K562 (cell line): ENCODE data around the gene CALHM4. TPM values are rescaled to one million over a fixed set of nuclear protein-coding genes. Genes with fewer than 3 reads are reported as not detected.
A peak's percentile ranks its signal among the peaks of the same experiment; 100 is the strongest.

Experiments used
- ATAC-seq: fragments of 200-7000 bp; cut with Tn5 transposase; 3 replicates; pipeline ENCODE4 v1.9.1; 2020; ENCODE audit warnings: moderate library complexity
- BruUV-seq: library from RNA; stranded (reverse); fragments of 400-500 nt; replicated peaks from 2 replicates; lab custom pipeline; 2021; lab: Mats Ljungman, UMichigan
- CTCF ChIA-PET: fragments of 300-600 bp; formaldehyde crosslinking; extraction: SDS; loops from one replicate; lab custom pipeline; 2021; ENCODE audit warnings: low intra/inter-chr PET ratio; lab: Yijun Ruan, JAX
- POLR2A ChIA-PET: fragments of 300-600, 350-650 bp; sonication (Branson Sonifier 250); formaldehyde crosslinking; extraction: SDS; loops from one replicate; lab custom pipeline; 2021; ENCODE audit warnings: antibody characterized with exemption, inconsistent platforms; lab: Yijun Ruan, JAX
- DNase-seq, 4 experiments: peaks; one replicate each; pipeline versions ENCODE4 v3.0.0 to v3.0.0-alpha.2; 2011 to 2018; ENCODE audit warnings: low spot score in 3 of 4, mixed read lengths in 3 of 4; ENCODE audit errors: extremely low read depth in 1 of 4
- FAIRE-seq: peaks from 2 replicates; lab custom pipeline; 2011; peaks lifted over from hg19 to GRCh38; lab: Jason Lieb, UNC
- H2AFZ ChIP-seq: 2 replicates; pipeline ENCODE4 v1.6.0; 2011; ENCODE audit warnings: low read depth, low read length, control low read depth, inconsistent platforms
- H3K27ac ChIP-seq: fragments of 200-600 bp; 3 replicates; pipeline ENCODE4 v1.8.0; 2011; ENCODE audit warnings: low read depth, mild to moderate bottlenecking, control low read depth, inconsistent platforms, low read length, moderate library complexity, mixed read lengths; ENCODE audit errors: extremely low read depth
- H3K27me3 ChIP-seq, 2 experiments: fragments of 300-600 bp in 1 of 2; 2 replicates in 1 of 2; 3 replicates in 1 of 2; pipeline versions ENCODE4 v1.6.0 to v1.8.0; 2011; ENCODE audit warnings: inconsistent platforms in 2 of 2, low read length in 2 of 2, mild to moderate bottlenecking in 1 of 2, mixed read lengths in 1 of 2, moderate library complexity in 1 of 2; ENCODE audit not compliant: control insufficient read depth in 2 of 2, insufficient read depth in 2 of 2
- H3K36me3 ChIP-seq: fragments of 300-600 bp; 3 replicates; pipeline ENCODE4 v1.8.0; 2011; ENCODE audit warnings: mild to moderate bottlenecking, low read length, inconsistent platforms; ENCODE audit not compliant: control insufficient read depth, insufficient read depth
- H3K4me1 ChIP-seq, 2 experiments: fragments of 200-600 bp in 1 of 2; replicated peaks in 1 of 2; 2 replicates in 1 of 2; 3 replicates in 1 of 2; pipeline versions ENCODE4 v1.5.1 to v1.8.0; 2011; ENCODE audit warnings: inconsistent platforms in 2 of 2, low read length in 2 of 2, mild to moderate bottlenecking in 1 of 2, mixed read lengths in 1 of 2, moderate library complexity in 1 of 2; ENCODE audit not compliant: control insufficient read depth in 2 of 2, insufficient read depth in 2 of 2
- H3K4me2 ChIP-seq: 2 replicates; pipeline ENCODE4 v1.6.1; 2011; ENCODE audit warnings: low read length, control low read depth, inconsistent platforms, mixed read lengths; ENCODE audit not compliant: insufficient read depth
- H3K4me3 ChIP-seq: fragments of 200-600 bp; sonication (generic), shearing (Covaris generic); 2 replicates; pipeline ENCODE4 v1.5.1; 2016; ENCODE audit warnings: control low read depth, inconsistent platforms
- H3K79me2 ChIP-seq: fragments of 200-600 bp; 3 replicates; pipeline ENCODE4 v1.8.0; 2011; ENCODE audit warnings: low read length, inconsistent platforms; ENCODE audit not compliant: control insufficient read depth, insufficient read depth
- H3K9ac ChIP-seq, 2 experiments: 2 replicates each; pipeline versions ENCODE4 v1.6.0 to v1.6.1; 2011; ENCODE audit warnings: low read depth in 2 of 2, low read length in 2 of 2, control low read depth in 1 of 2, inconsistent platforms in 1 of 2, mild to moderate bottlenecking in 1 of 2, mixed read lengths in 1 of 2; ENCODE audit not compliant: insufficient read depth in 1 of 2
- H3K9me1 ChIP-seq: one replicate; pipeline ENCODE4 v1.6.0; 2011; ENCODE audit warnings: inconsistent platforms, mild to moderate bottlenecking, low read length, moderate library complexity; ENCODE audit not compliant: control insufficient read depth, insufficient read depth
- H3K9me3 ChIP-seq: replicated peaks from 2 replicates; pipeline ENCODE4 v1.5.1; 2011; ENCODE audit warnings: low read depth, low read length, inconsistent platforms; ENCODE audit not compliant: control insufficient read depth, insufficient read depth
- H4K20me1 ChIP-seq: replicated peaks from 2 replicates; pipeline ENCODE4 v1.6.1; 2011; ENCODE audit warnings: low read length, inconsistent platforms, mixed read lengths; ENCODE audit not compliant: control insufficient read depth, insufficient read depth
- CBFA2T3 ChIP-seq: fragments of 450-650 bp; IDR thresholded peaks from 2 replicates; pipeline ENCODE4 v1.6.1; 2017
- CEBPB ChIP-seq: fragments of 450-650 bp; IDR thresholded peaks from 2 replicates; pipeline ENCODE4 v1.6.1; 2016; ENCODE audit warnings: missing genetic modification characterization, missing compliant biosample characterization
- FOXK1 ChIP-seq: sonication (generic); formaldehyde crosslinking; IDR thresholded peaks from 2 replicates; pipeline ENCODE4 v1.8.0; 2022; ENCODE audit warnings: missing genetic modification reagents, mild to moderate bottlenecking, borderline replicate concordance
- FOXK2 ChIP-seq, 2 experiments: fragments of 450-650 bp; IDR thresholded peaks in 1 of 2; conservative IDR thresholded peaks in 1 of 2; 2 replicates each; pipeline ENCODE4 v1.6.1; 2016; ENCODE audit warnings: low read depth in 2 of 2, mild to moderate bottlenecking in 1 of 2
- HDAC8 ChIP-seq: fragments of 450-650 bp; IDR thresholded peaks from 2 replicates; pipeline ENCODE4 v1.6.1; 2016; ENCODE audit warnings: mild to moderate bottlenecking, missing genetic modification characterization, moderate library complexity, missing compliant biosample characterization
- MTA2 ChIP-seq: fragments of 450-650 bp; IDR thresholded peaks from 2 replicates; pipeline ENCODE4 v1.6.1; 2016; ENCODE audit warnings: low read depth
- NCOR1 ChIP-seq: fragments of 450-650 bp; IDR thresholded peaks from 2 replicates; pipeline ENCODE4 v1.6.1; 2016; ENCODE audit warnings: mild to moderate bottlenecking, moderate library complexity
- SPI1 ChIP-seq: IDR thresholded peaks from 2 replicates; pipeline ENCODE4 v1.6.1; 2011; ENCODE audit warnings: low read depth, low read length, control low read depth, borderline replicate concordance
- TRIM24 ChIP-seq, 2 experiments: fragments of 450-650 bp; IDR thresholded peaks; 2 replicates each; pipeline ENCODE4 v1.6.1; 2016
- ZC3H4 ChIP-seq: sonication (generic); formaldehyde crosslinking; IDR thresholded peaks from 2 replicates; pipeline ENCODE4 v1.9.0; 2021; ENCODE audit warnings: missing genetic modification reagents, borderline replicate concordance
- ZNF239 ChIP-seq: fragments of 250-450 bp; sonication (Bioruptor Pico); IDR thresholded peaks from 2 replicates; pipeline ENCODE4 v1.4.0; 2020; ENCODE audit warnings: mild to moderate bottlenecking
- ZNF24 ChIP-seq: fragments of 450-650 bp; IDR thresholded peaks from 2 replicates; pipeline ENCODE4 v1.6.1; 2016
- ZNF311 ChIP-seq: fragments of 250-450 bp; sonication (Bioruptor Pico); IDR thresholded peaks from 2 replicates; pipeline ENCODE4 v1.4.0; 2020; ENCODE audit warnings: mild to moderate bottlenecking, moderate library complexity
- WGBS: fragments of 100-300 bp; shearing (Covaris generic); methylation state at CpG from one replicate; pipeline ENCODE4 v1.1.6; 2016; ENCODE audit warnings: low coverage, mixed read lengths; ENCODE audit not compliant: insufficient coverage; ENCODE audit errors: missing lambda C conversion rate; 5-methylcytosine and 5-hydroxymethylcytosine counted together
- in situ Hi-C: fragments of 300-500 bp; cut with MboI; formaldehyde crosslinking; loops from 4 replicates; pipeline ENCODE4 v1.15.0; 2018; ENCODE audit warnings: inconsistent platforms, mixed read lengths
- intact Hi-C: fragments of 100-400 bp; cut with micrococcal nuclease; formaldehyde crosslinking; loops from 2 replicates; pipeline ENCODE4 v1.14.2; 2022
- polyA plus RNA-seq, 8 experiments: library from polyadenylated mRNA; depleted of rRNA in 4 of 8; stranded (reverse) in 5 of 8; unstranded in 3 of 8; fragments of >200 nt; fragmentation: Nextera tagmentation in 2 of 8; fragmentation: Illumina TruSeq in 1 of 8; extraction: Ambion mirVana in 2 of 8; extraction: Trizol in 1 of 8; gene quantifications; 2 replicates each; pipeline versions ENCODE4 v1.2.1 to v1.2.3, GENCODE V29; 2011 to 2014; ENCODE audit warnings: inconsistent platforms in 1 of 8, missing spikeins in 1 of 8
- total RNA-seq, 7 experiments: library from RNA; depleted of rRNA in 6 of 7; stranded (reverse); fragments of >200 nt in 6 of 7; fragmentation: Illumina TruSeq in 2 of 7; extraction: Trizol in 2 of 7; gene quantifications; 2 replicates each; pipeline versions ENCODE4 v1.2.1 to v1.2.3, GENCODE V29; 2011 to 2021; ENCODE audit warnings: low replicate concordance in 1 of 7
- TF ChIP-seq, protein P1 (sequence below): fragments of 450-650 bp; IDR thresholded peaks from 2 replicates; pipeline ENCODE4 v1.6.1; 2016; ENCODE audit warnings: mild to moderate bottlenecking
- TF ChIP-seq, protein P2 (sequence below): fragments of 250-450 bp; sonication (Bioruptor Pico); IDR thresholded peaks from 2 replicates; pipeline ENCODE4 v1.9.0; 2021; ENCODE audit warnings: mild to moderate bottlenecking

CALHM4 gene
- total and polyA plus RNA-seq, 9 of the 15 experiments (the other 6 are each of a cell fraction or from before 2014, with no cell fraction given), result not detected

DNA sequence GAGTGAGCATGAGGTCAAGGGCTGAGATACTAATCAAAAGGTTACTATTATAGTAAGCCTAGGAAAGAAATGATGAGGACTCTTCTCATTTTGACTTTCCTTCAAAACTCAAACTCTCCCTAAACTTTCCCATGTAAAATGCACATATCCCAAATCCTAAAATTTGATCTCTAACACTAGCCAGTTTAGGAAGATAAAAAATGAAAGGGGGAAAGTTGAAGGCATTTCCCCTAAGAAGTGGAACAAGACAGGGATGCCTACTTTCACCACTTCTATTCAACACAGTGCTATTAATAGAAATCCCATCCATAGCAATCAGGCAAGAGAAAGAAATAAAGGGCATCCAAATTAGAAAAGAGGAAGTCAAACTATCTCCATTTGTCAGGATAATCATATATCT lies 45.0 kb upstream of the CALHM4 start:
- H3K4me1 ChIP-seq, result peaks cover 3 to 6% of the 10 kb centered on the region in 2 experiments; a peak in 3 of 5 replicates
- no peaks in the 10 kb centered on the region for H3K79me2 ChIP-seq
- in situ Hi-C loops (no loop called here), intact Hi-C loops (no loop called here)
- POLR2A ChIA-PET, result no interaction called here
- DNase-seq, result no peak
- CTCF ChIA-PET, result no interaction called here
- no peak overlapping the region for H2AFZ ChIP-seq
- no peaks in the 10 kb centered on the region for H3K9me1 ChIP-seq
- no peaks in the 10 kb centered on the region for H3K36me3 ChIP-seq
- no peak overlapping the region for H3K27ac ChIP-seq
- no peak overlapping the region for H3K9ac ChIP-seq
- BruUV-seq, result no TSS peak
- no peaks in the 10 kb centered on the region; a peak in 1 of 5 replicates for H3K27me3 ChIP-seq
- no peaks in the 10 kb centered on the region for H3K9me3 ChIP-seq
- ATAC-seq, result no peak
- TF ChIP-seq MTA2, result no peak
- no peak for TF ChIP-seq ZC3H4
- TF ChIP-seq SPI1, result peak; percentile 22; the same call in 1 of the 2 replicates
- no peak for TF ChIP-seq ZNF311 (CRISPR knock-in tag)
- no peak for TF ChIP-seq FOXK1
- no peaks in the 10 kb centered on the region for H4K20me1 ChIP-seq
- H3K4me2 ChIP-seq, result no peak overlapping the region
- no peak overlapping the region for H3K4me3 ChIP-seq
- FAIRE-seq, result no peak

DNA sequence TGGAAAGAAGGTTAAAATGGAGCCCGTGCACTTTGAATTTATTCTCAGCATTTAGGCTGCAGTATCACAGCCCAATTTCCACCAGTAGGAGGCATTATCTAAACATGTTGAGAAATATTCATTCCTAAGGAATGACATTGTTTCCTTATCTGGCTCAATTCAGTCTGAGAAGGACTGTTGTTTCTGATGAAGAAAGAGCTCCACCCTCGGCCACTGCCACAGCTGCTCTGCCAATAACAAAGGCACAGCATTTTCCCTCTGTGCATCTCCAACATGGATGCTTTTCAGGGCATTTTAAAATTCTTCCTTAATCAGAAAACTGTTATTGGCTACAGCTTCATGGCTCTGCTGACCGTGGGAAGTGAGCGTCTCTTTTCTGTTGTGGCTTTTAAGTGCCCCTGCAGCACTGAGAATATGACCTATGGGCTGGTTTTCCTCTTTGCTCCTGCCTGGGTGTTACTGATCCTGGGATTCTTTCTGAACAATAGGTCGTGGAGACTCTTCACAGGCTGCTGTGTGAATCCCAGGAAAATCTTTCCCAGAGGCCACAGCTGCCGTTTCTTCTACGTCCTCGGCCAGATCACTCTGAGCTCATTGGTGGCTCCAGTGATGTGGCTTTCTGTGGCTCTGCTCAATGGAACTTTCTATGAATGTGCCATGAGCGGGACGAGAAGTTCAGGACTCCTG lies 42.0 kb upstream of the CALHM4 start, which contains the start of gene CALHM5:
TSS of gene CALHM5 (plus strand) at position 216 of the 687 bp plus-strand sequence. CDS start at position 274, 58 bp downstream.
- no peaks in the 10 kb centered on the region for H3K79me2 ChIP-seq
- TF ChIP-seq, protein P1, sequence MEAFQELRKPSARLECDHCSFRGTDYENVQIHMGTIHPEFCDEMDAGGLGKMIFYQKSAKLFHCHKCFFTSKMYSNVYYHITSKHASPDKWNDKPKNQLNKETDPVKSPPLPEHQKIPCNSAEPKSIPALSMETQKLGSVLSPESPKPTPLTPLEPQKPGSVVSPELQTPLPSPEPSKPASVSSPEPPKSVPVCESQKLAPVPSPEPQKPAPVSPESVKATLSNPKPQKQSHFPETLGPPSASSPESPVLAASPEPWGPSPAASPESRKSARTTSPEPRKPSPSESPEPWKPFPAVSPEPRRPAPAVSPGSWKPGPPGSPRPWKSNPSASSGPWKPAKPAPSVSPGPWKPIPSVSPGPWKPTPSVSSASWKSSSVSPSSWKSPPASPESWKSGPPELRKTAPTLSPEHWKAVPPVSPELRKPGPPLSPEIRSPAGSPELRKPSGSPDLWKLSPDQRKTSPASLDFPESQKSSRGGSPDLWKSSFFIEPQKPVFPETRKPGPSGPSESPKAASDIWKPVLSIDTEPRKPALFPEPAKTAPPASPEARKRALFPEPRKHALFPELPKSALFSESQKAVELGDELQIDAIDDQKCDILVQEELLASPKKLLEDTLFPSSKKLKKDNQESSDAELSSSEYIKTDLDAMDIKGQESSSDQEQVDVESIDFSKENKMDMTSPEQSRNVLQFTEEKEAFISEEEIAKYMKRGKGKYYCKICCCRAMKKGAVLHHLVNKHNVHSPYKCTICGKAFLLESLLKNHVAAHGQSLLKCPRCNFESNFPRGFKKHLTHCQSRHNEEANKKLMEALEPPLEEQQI, result peak; percentile 53; the same call in 1 of the 2 replicates
- TF ChIP-seq ZNF24, result peak; percentile 37; the same call in 1 of the 2 replicates
- peak; percentile 27; the same call in 1 of the 2 replicates for TF ChIP-seq CBFA2T3
- no peak for TF ChIP-seq ZNF239 (CRISPR knock-in tag)
- no peak for TF ChIP-seq HDAC8
- TF ChIP-seq NCOR1, result peak; percentile 45; the same call in 1 of the 2 replicates
- peak; percentile 93 for TF ChIP-seq CEBPB
- TF ChIP-seq, protein P2, sequence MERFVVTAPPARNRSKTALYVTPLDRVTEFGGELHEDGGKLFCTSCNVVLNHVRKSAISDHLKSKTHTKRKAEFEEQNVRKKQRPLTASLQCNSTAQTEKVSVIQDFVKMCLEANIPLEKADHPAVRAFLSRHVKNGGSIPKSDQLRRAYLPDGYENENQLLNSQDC (CRISPR knock-in tag), result no peak
- peak in 1 of 2 experiments; percentile 29; a peak in 2 of 4 replicates for TF ChIP-seq FOXK2 (conservative IDR thresholded peaks at IDR 0.05 in 1 of 2, IDR thresholded peaks at IDR 0.05 in 1 of 2; ENCODE audit: low read depth in 2 of 2)
- 0 out of 4 replicates have a peak, but pooled peaks of 1 of the 2 experiments have one; percentile 13 for TF ChIP-seq TRIM24 (IDR thresholded peaks at IDR 0.05)

More for the DNA sequence above, 42.0 kb upstream of the CALHM4 start, which contains the start of gene CALHM5:
- Histone ChIP-seq H3K4me2 (peak within 1 kb of the TSS; percentile 63), H4K20me1 (no peaks in the 10 kb centered on the region), H3K9me3 (no peaks in the 10 kb centered on the region), H3K9ac (peak within 1 kb of the TSS in 1 of 2 experiments; percentile 75; a peak in 1 of 4 replicates), H3K4me1 (peaks cover 3 to 6% of the 10 kb centered on the region in 2 experiments; a peak in 3 of 5 replicates), H3K27ac (no peak within 1 kb of the TSS), H3K27me3 (no peaks in the 10 kb centered on the region; a peak in 2 of 5 replicates), H3K36me3 (no peaks in the 10 kb centered on the region), H2AFZ (peak within 1 kb of the TSS; percentile 87), H3K4me3 (no peak within 1 kb of the TSS), H3K9me1 (no peaks in the 10 kb centered on the region)
- ATAC-seq, result peak; percentile 92
- POLR2A ChIA-PET, result interaction anchor here (0.6 to 1.8 kb wide), 10 partner anchors 8 to 116 kb away, joined by 3 to 10 read pairs (median 4); partner anchors contain the start of gene CALHM4
- BruUV-seq, result no TSS peak
- CTCF ChIA-PET, result no interaction called here
- WGBS, result 10% methylated on average over 10 of the region's 10 CpGs
- FAIRE-seq, result peak; percentile 78
- peak; percentile 33 to 75 (median 42) for DNase-seq
- intact Hi-C loops, result loop anchor here (1.0 to 5.0 kb wide), 2 partner anchors 21 to 69 kb away; no protein-coding TSS in a partner anchor
- in situ Hi-C loops, result no loop called here
